ENCODE results near the gene OSBPL10.

GRCh38 chr3:31947671-31948091 lies 33.4 kb downstream of the OSBPL10 start:
- no peak for TF ChIP-seq POLR2A (IDR thresholded peaks at IDR 0.05)
- no peak for TF ChIP-seq CTCF (IDR thresholded peaks at IDR 0.05)
